Activated T-helper 1 cell treated with anti-CD3 and anti-CD28 coated beads, Interleukin-12 subunit alpha, Interleukin-12 subunit beta, Interleukin-2, Interleukin-4 antibody, amounts not matched to agents 30 ng/mL and 10 ng/mL and 1 ng/mL, durations not matched to agents 14 hours and 24 hours and 36 hours (primary cell): ENCODE measurements around the gene SULT1C4. TPM values are rescaled to one million over a fixed set of nuclear protein-coding genes. Genes with fewer than 3 reads are reported as not detected.

ENCODE experiments used
- DNase-seq: peaks from one replicate; pipeline ENCODE4 v3.0.0; 2021; ENCODE audit warnings: low spot score
- H3K27ac Mint-ChIP-seq: one replicate; pipeline ENCODE4 v1.8.0; 2021; ENCODE audit warnings: mild to moderate bottlenecking, mixed read lengths
- H3K27me3 Mint-ChIP-seq: one replicate; pipeline ENCODE4 v1.8.0; 2022; ENCODE audit warnings: mild to moderate bottlenecking, moderate library complexity, mixed read lengths; ENCODE audit not compliant: insufficient read depth
- H3K36me3 Mint-ChIP-seq: one replicate; pipeline ENCODE4 v1.8.0; 2021; ENCODE audit warnings: low read depth, mixed read lengths
- H3K4me1 Mint-ChIP-seq: one replicate; pipeline ENCODE4 v1.8.0; 2021; ENCODE audit warnings: low read depth, mixed read lengths
- H3K4me3 Mint-ChIP-seq: one replicate; pipeline ENCODE4 v1.8.0; 2021; ENCODE audit warnings: mild to moderate bottlenecking, moderate library complexity, mixed read lengths
- H3K9me3 Mint-ChIP-seq: one replicate; pipeline ENCODE4 v1.8.0; 2021; ENCODE audit warnings: mixed read lengths
- intact Hi-C: fragments of 100-400 bp; cut with micrococcal nuclease; formaldehyde crosslinking; loops from one replicate; pipeline ENCODE4 v1.15.1; 2024
- total RNA-seq: library from RNA; stranded (reverse); gene quantifications from 2 replicates; pipeline ENCODE4 v1.2.3, GENCODE V29; 2022

The SULT1C4 gene
- total RNA-seq, 1 donor from 2014 or later, result not detected

DNA sequence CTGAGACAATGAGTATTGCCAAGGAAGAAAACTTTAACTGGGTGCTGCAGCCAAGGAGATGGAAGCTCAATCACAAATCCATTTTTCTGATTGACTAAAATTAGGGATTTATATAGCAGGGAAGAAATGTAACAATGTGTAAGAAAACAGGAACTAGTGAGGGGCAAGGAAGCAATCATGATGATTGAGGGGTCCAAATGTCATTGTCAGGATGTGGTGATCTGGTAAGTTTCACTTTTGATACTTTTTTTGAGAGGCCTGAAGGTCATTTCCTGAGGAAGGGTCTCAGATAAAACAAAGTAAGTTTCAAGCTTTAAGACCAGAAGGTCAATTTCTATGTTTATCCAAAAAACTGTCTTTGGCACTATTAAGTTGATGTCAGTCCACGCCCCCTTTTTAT lies 59.2 kb downstream of the SULT1C4 start:
- Mint-ChIP-seq H3K4me3 (no peak overlapping the region), H3K4me1 (no peaks in the 10 kb centered on the region), H3K27me3 (peaks cover 8% of the 10 kb centered on the region), H3K36me3 (no peaks in the 10 kb centered on the region), H3K27ac (no peak overlapping the region), H3K9me3 (no peaks in the 10 kb centered on the region)
- no peak for DNase-seq
- intact Hi-C loops, result no loop called here

Other genes with a start within 250 kb of the SULT1C4 start
- gene SULT1C3, start 138.0 kb upstream of the SULT1C4 start, total RNA-seq, result not detected in 2 replicates
- gene SULT1C2, start 89.1 kb upstream of the SULT1C4 start, total RNA-seq, result not detected in 2 replicates
- gene GCC2, start 71.3 kb downstream of the SULT1C4 start, total RNA-seq, result 43.7 and 44.1 TPM in 2 replicates
- 69.6 and 70.0 TPM in 2 replicates for gene LIMS1, start 156.5 kb downstream of the SULT1C4 start, total RNA-seq